H9 (cell line): Measurements from ENCODE around the gene RARG. TPM values are rescaled to one million over a fixed set of nuclear protein-coding genes. Genes with fewer than 3 reads are reported as not detected.

Experiments
- DNase-seq: peaks from one replicate; pipeline ENCODE4 v3.0.0-alpha.2; 2017
- H2AFZ ChIP-seq: one replicate; pipeline ENCODE4 v1.6.1; 2013; ENCODE audit warnings: mild to moderate bottlenecking, low read length, control low read depth, moderate library complexity
- H2AK5ac ChIP-seq: 2 replicates; pipeline ENCODE4 v1.6.1; 2013; ENCODE audit warnings: low read length, control low read depth, mixed read lengths; ENCODE audit not compliant: insufficient read length
- H2BK120ac ChIP-seq: one replicate; pipeline ENCODE4 v1.6.1; 2013; ENCODE audit warnings: low read depth, mild to moderate bottlenecking, low read length, control low read depth, inconsistent platforms; ENCODE audit not compliant: poor library complexity, severe bottlenecking
- H2BK12ac ChIP-seq: 2 replicates; pipeline ENCODE4 v1.6.1; 2013; ENCODE audit warnings: low read length, control low read depth, mixed read lengths, low read depth; ENCODE audit not compliant: insufficient read length
- H2BK15ac ChIP-seq: 2 replicates; pipeline ENCODE4 v1.6.1; 2013; ENCODE audit warnings: low read depth, low read length, control low read depth
- H2BK20ac ChIP-seq: one replicate; pipeline ENCODE4 v1.6.1; 2013; ENCODE audit warnings: low read depth, mild to moderate bottlenecking, low read length, control low read depth, inconsistent platforms; ENCODE audit not compliant: poor library complexity, severe bottlenecking
- H2BK5ac ChIP-seq: 2 replicates; pipeline ENCODE4 v1.6.1; 2013; ENCODE audit warnings: low read length, control low read depth, mixed read lengths; ENCODE audit not compliant: insufficient read length
- H3K14ac ChIP-seq: 2 replicates; pipeline ENCODE4 v1.6.1; 2013; ENCODE audit warnings: low read length, control low read depth; ENCODE audit not compliant: insufficient read depth
- H3K18ac ChIP-seq: 2 replicates; pipeline ENCODE4 v1.6.1; 2013; ENCODE audit warnings: low read depth, mild to moderate bottlenecking, mixed read lengths, low read length, control low read depth; ENCODE audit not compliant: insufficient read length
- H3K23ac ChIP-seq: 2 replicates; pipeline ENCODE4 v1.6.1; 2013; ENCODE audit warnings: low read length, control low read depth, mixed read lengths, low read depth; ENCODE audit not compliant: insufficient read length
- H3K23me2 ChIP-seq: 2 replicates; pipeline ENCODE4 v1.6.1; 2013; ENCODE audit warnings: low read depth, mild to moderate bottlenecking, mixed read lengths, low read length, control low read depth; ENCODE audit not compliant: insufficient read length, poor library complexity, severe bottlenecking
- H3K27ac ChIP-seq: 2 replicates; pipeline ENCODE4 v1.5.1; 2013; ENCODE audit warnings: low read length, control low read depth, mixed read lengths, low read depth; ENCODE audit not compliant: insufficient read length
- H3K27me3 ChIP-seq: 2 replicates; pipeline ENCODE4 v1.6.1; 2013; ENCODE audit warnings: low read length, control low read depth, inconsistent platforms; ENCODE audit not compliant: insufficient read depth
- H3K4ac ChIP-seq: 2 replicates; pipeline ENCODE4 v1.6.1; 2013; ENCODE audit warnings: low read depth, mild to moderate bottlenecking, control low read depth, inconsistent platforms, low read length, moderate library complexity
- H3K4me1 ChIP-seq: 2 replicates; pipeline ENCODE4 v1.6.1; 2013; ENCODE audit warnings: low read length, control low read depth, inconsistent platforms; ENCODE audit not compliant: insufficient read depth
- H3K4me2 ChIP-seq: 2 replicates; pipeline ENCODE4 v1.6.1; 2013; ENCODE audit warnings: low read length, control low read depth, mixed read lengths; ENCODE audit not compliant: insufficient read length, insufficient read depth
- H3K56ac ChIP-seq: 2 replicates; pipeline ENCODE4 v1.6.1; 2013; ENCODE audit warnings: low read depth, mild to moderate bottlenecking, mixed read lengths, low read length, control low read depth; ENCODE audit not compliant: insufficient read length
- H3K79me1 ChIP-seq: 2 replicates; pipeline ENCODE4 v1.6.1; 2013; ENCODE audit warnings: low read depth, mild to moderate bottlenecking, moderate library complexity, low read length, control low read depth, inconsistent platforms; ENCODE audit not compliant: insufficient read depth, poor library complexity, severe bottlenecking
- H3K79me2 ChIP-seq: 2 replicates; pipeline ENCODE4 v1.6.1; 2013; ENCODE audit warnings: low read length, control low read depth, inconsistent platforms; ENCODE audit not compliant: insufficient read depth
- H3K9ac ChIP-seq: 2 replicates; pipeline ENCODE4 v1.6.1; 2013; ENCODE audit warnings: low read length, control low read depth, mixed read lengths; ENCODE audit not compliant: insufficient read length; ENCODE audit errors: extremely low read depth
- H3K9me3 ChIP-seq: one replicate; pipeline ENCODE4 v1.6.1; 2013; ENCODE audit warnings: low read depth, low read length, inconsistent platforms; ENCODE audit not compliant: control insufficient read depth
- H3T11ph ChIP-seq: one replicate; pipeline ENCODE4 v1.6.1; 2013; ENCODE audit warnings: mild to moderate bottlenecking, low read length, control low read depth, inconsistent platforms
- H4K20me1 ChIP-seq: one replicate; pipeline ENCODE4 v1.6.1; 2013; ENCODE audit not compliant: control insufficient read depth, insufficient read length, insufficient read depth
- H4K5ac ChIP-seq: 2 replicates; pipeline ENCODE4 v1.6.1; 2013; ENCODE audit warnings: low read depth, mild to moderate bottlenecking, mixed read lengths, low read length, control low read depth; ENCODE audit not compliant: insufficient read length
- H4K8ac ChIP-seq: replicated peaks from 2 replicates; pipeline ENCODE4 v1.6.1; 2013; ENCODE audit warnings: low read length, control low read depth, mixed read lengths, low read depth; ENCODE audit not compliant: insufficient read length
- H4K91ac ChIP-seq: 2 replicates; pipeline ENCODE4 v1.6.1; 2013; ENCODE audit warnings: low read depth, mild to moderate bottlenecking, moderate library complexity, mixed read lengths, low read length, control low read depth; ENCODE audit not compliant: insufficient read length
- H3K27ac Mint-ChIP-seq, 3 experiments: 2 replicates in 2 of 3; 3 replicates in 1 of 3; pipeline ENCODE4 v1.8.0; 2020 to 2021; ENCODE audit warnings: mixed read lengths in 3 of 3, mild to moderate bottlenecking in 1 of 3, moderate library complexity in 1 of 3
- H3K27me3 Mint-ChIP-seq: 2 replicates; pipeline ENCODE4 v1.8.0; 2021; ENCODE audit warnings: low read depth, mild to moderate bottlenecking, moderate library complexity, mixed read lengths
- H3K36me3 Mint-ChIP-seq, 3 experiments: 2 replicates in 2 of 3; 3 replicates in 1 of 3; pipeline ENCODE4 v1.8.0; 2020 to 2021; ENCODE audit warnings: low read depth in 3 of 3, mixed read lengths in 3 of 3; ENCODE audit not compliant: insufficient read depth in 1 of 3
- H3K4me1 Mint-ChIP-seq, 2 experiments: 2 replicates each; pipeline ENCODE4 v1.8.0; 2020; ENCODE audit warnings: mixed read lengths in 2 of 2
- H3K4me3 Mint-ChIP-seq, 2 experiments: 2 replicates in 1 of 2; 3 replicates in 1 of 2; pipeline ENCODE4 v1.8.0; 2020 to 2021; ENCODE audit warnings: mild to moderate bottlenecking in 2 of 2, mixed read lengths in 2 of 2, moderate library complexity in 1 of 2
- H3K9me3 Mint-ChIP-seq, 2 experiments: 2 replicates in 1 of 2; 3 replicates in 1 of 2; pipeline ENCODE4 v1.8.0; 2020; ENCODE audit warnings: mild to moderate bottlenecking in 2 of 2, mixed read lengths in 2 of 2, moderate library complexity in 1 of 2
- CTCF ChIP-seq: fragments of 200-600 bp; sonication (generic); conservative IDR thresholded peaks from 3 replicates; pipeline ENCODE4 v1.8.0; 2021; ENCODE audit warnings: antibody characterized with exemption, mild to moderate bottlenecking
- WGBS: extraction: QIAGEN DNeasy Blood & Tissue Kit; methylation state at CpG from one replicate; pipeline ENCODE4 v1.1.7; 2013; ENCODE audit warnings: missing lambda C conversion rate, low lambda C conversion rate, mixed read lengths; ENCODE audit not compliant: insufficient read length; ENCODE audit errors: extremely low coverage; 5-methylcytosine and 5-hydroxymethylcytosine counted together
- total RNA-seq: library from RNA; stranded (reverse); gene quantifications from 2 replicates; pipeline ENCODE4 v1.2.1, GENCODE V29; 2021

The RARG gene
- total RNA-seq, 1 experiment from 2014 or later, result 43.7 TPM

GRCh38 chr12:53252349-53252916 lies 20.4 kb upstream of the RARG start:
- peaks cover 4% of the 10 kb centered on the region for H3K79me1 ChIP-seq
- H3K36me3 Mint-ChIP-seq, result peaks cover 3 to 6% (median 5%) of the 10 kb centered on the region in 3 experiments; a peak in 4 of 7 replicates

More at GRCh38 chr12:53252349-53252916, 20.4 kb upstream of the RARG start:
- WGBS, result no CpG with 5 or more reads among the region's 19 CpGs
- Histone ChIP-seq H4K5ac (no peak overlapping the region), H2BK15ac (no peak overlapping the region), H4K91ac (no peak overlapping the region), H3K18ac (peak overlapping the region; percentile 95), H2AFZ (peak overlapping the region; percentile 69), H3K9ac (peak overlapping the region; percentile 84), H3K56ac (no peak overlapping the region), H3K4me1 (peaks cover 3% of the 10 kb centered on the region; the same call in 1 of the 2 replicates), H2BK12ac (no peak overlapping the region), H3K79me2 (peaks cover 3% of the 10 kb centered on the region; the same call in 1 of the 2 replicates), H3K23ac (no peak overlapping the region), H2BK20ac (no peak overlapping the region), H4K20me1 (no peaks in the 10 kb centered on the region), H2BK120ac (no peak overlapping the region), H4K8ac (peak overlapping the region; percentile 94), H3T11ph (no peak overlapping the region), H2AK5ac (no peak overlapping the region), H3K23me2 (peaks cover 14% of the 10 kb centered on the region), H3K27ac (no peak overlapping the region), H3K4ac (no peak overlapping the region), H3K27me3 (no peaks in the 10 kb centered on the region), H2BK5ac (no peak overlapping the region), H3K9me3 (no peaks in the 10 kb centered on the region), H3K4me2 (peak overlapping the region; percentile 96), H3K14ac (peak overlapping the region; percentile 92)
- Mint-ChIP-seq H3K9me3 (no peaks in the 10 kb centered on the region), H3K4me1 (peaks cover 18 to 19% of the 10 kb centered on the region in 2 experiments), H3K27me3 (no peaks in the 10 kb centered on the region; the same call in 1 of the 2 replicates), H3K4me3 (peak overlapping the region; percentile 94 to 98), H3K27ac (peak overlapping the region; percentile 70 to 98 (median 86))
- DNase-seq, result no peak
- TF ChIP-seq CTCF, result no peak
